HG03196 (cell line): ENCODE data around the gene ACOT12.
"Not testable (repeated sequence)": the region's sequence is repeated elsewhere in the genome, so short reads cannot be mapped to it uniquely, and the experiment has no call there.

Source experiments
- ATAC-seq: cut with Tn5 transposase; IDR thresholded peaks from one replicate; pipeline ENCODE4 v1.9.1; 2021; ENCODE audit not compliant: unreplicated experiment

ACOT12 gene

GRCh38 chr5:81393783-81394718 is at the start of gene ACOT12:
Gene ACOT12, minus strand, starts transcription at chr5:81394134. Its CDS starts 20 bp downstream, at chr5:81394114.
- no peak for ATAC-seq

GRCh38 chr5:81435023-81435422 is 41.1 kb upstream of the ACOT12 start:
- no peak for ATAC-seq

- no peak for ATAC-seq
These were observed 36.1 kb upstream of the ACOT12 start for GRCh38 chr5:81429985-81430384.

- ATAC-seq: no peak
These were observed 35.4 kb upstream of the ACOT12 start for GRCh38 chr5:81429363-81429762.

- no peak for ATAC-seq
These were observed 34.9 kb upstream of the ACOT12 start for GRCh38 chr5:81428861-81429260.

GRCh38 chr5:81428446-81428845 is 34.5 kb upstream of the ACOT12 start:
- ATAC-seq: no peak

- no peak for ATAC-seq
These were observed 33.6 kb upstream of the ACOT12 start for GRCh38 chr5:81427566-81427965.

- no peak for ATAC-seq
These were observed 32.6 kb upstream of the ACOT12 start for GRCh38 chr5:81426359-81427030.

- ATAC-seq: no peak
These were observed 31.6 kb upstream of the ACOT12 start for GRCh38 chr5:81425569-81425968.

- no peak for ATAC-seq
These were observed 30.8 kb upstream of the ACOT12 start for GRCh38 chr5:81424728-81425127.

GRCh38 chr5:81422671-81423070 is 28.7 kb upstream of the ACOT12 start:
- no peak for ATAC-seq

- no peak for ATAC-seq
These were observed 26.2 kb upstream of the ACOT12 start for GRCh38 chr5:81420039-81420667.

GRCh38 chr5:81418606-81419005 is 24.7 kb upstream of the ACOT12 start:
- no peak for ATAC-seq

GRCh38 chr5:81417052-81417451 is 23.1 kb upstream of the ACOT12 start:
- no peak for ATAC-seq

GRCh38 chr5:81409896-81410295 is 16.0 kb upstream of the ACOT12 start:
- no peak for ATAC-seq

GRCh38 chr5:81409361-81409760 is 15.4 kb upstream of the ACOT12 start:
- ATAC-seq: no peak

GRCh38 chr5:81408496-81408895 is 14.6 kb upstream of the ACOT12 start:
- no peak for ATAC-seq

- not testable (repeated sequence) for ATAC-seq
These were observed 13.9 kb upstream of the ACOT12 start for GRCh38 chr5:81407811-81408210.

- no peak for ATAC-seq
These were observed 11.4 kb upstream of the ACOT12 start for GRCh38 chr5:81405126-81405891.

- no peak for ATAC-seq
These were observed 8.4 kb upstream of the ACOT12 start for GRCh38 chr5:81402192-81402930.
